OCI-LY1 (cell line): ENCODE measurements around the gene EPB41L2.

Experiments
- H2AFZ ChIP-seq: fragments of 200-600 bp; sonication (generic), shearing (Covaris generic); 2 replicates; pipeline ENCODE4 v1.6.0; 2014; ENCODE audit warnings: antibody characterized with exemption, mild to moderate bottlenecking, low read length
- H3F3A ChIP-seq: fragments of 200-600 bp; sonication (generic), shearing (Covaris generic); 2 replicates; pipeline ENCODE4 v1.6.0; 2014; ENCODE audit warnings: mild to moderate bottlenecking, antibody characterized with exemption, low read length, moderate library complexity; ENCODE audit not compliant: insufficient read depth
- H3K27ac ChIP-seq: fragments of 200-600 bp; sonication (generic); 2 replicates; pipeline ENCODE4 v1.5.1; 2014; ENCODE audit warnings: low read length, mixed run types, mild to moderate bottlenecking, low read depth; ENCODE audit not compliant: poor library complexity, severe bottlenecking
- H3K27me3 ChIP-seq: fragments of 200-600 bp; sonication (generic); 2 replicates; pipeline ENCODE4 v1.6.0; 2014; ENCODE audit warnings: antibody characterized with exemption, mild to moderate bottlenecking, low read length, moderate library complexity; ENCODE audit not compliant: insufficient read depth
- H3K36me3 ChIP-seq: fragments of 200-600 bp; sonication (generic); 2 replicates; pipeline ENCODE4 v1.6.1; 2014; ENCODE audit warnings: mild to moderate bottlenecking, antibody characterized with exemption, low read length, moderate library complexity, mixed read lengths; ENCODE audit not compliant: insufficient read depth
- H3K4me1 ChIP-seq: fragments of 200-600 bp; sonication (generic); 2 replicates; pipeline ENCODE4 v1.5.1; 2014; ENCODE audit warnings: mild to moderate bottlenecking, low read length, moderate library complexity; ENCODE audit not compliant: insufficient read depth, severe bottlenecking
- H3K4me2 ChIP-seq: fragments of 200-600 bp; sonication (generic), shearing (Covaris generic); 2 replicates; pipeline ENCODE4 v1.6.1; 2014; ENCODE audit warnings: low read length
- H3K4me3 ChIP-seq: fragments of 200-600 bp; sonication (generic); 2 replicates; pipeline ENCODE4 v1.5.1; 2014; ENCODE audit warnings: low read length, low read depth, mild to moderate bottlenecking, mixed read lengths; ENCODE audit not compliant: poor library complexity, severe bottlenecking
- H3K79me2 ChIP-seq: fragments of 200-600 bp; shearing (Covaris generic); 2 replicates; pipeline ENCODE4 v1.6.1; 2016; ENCODE audit warnings: mixed run types, low read length, mixed read lengths; ENCODE audit not compliant: insufficient read depth
- H3K9ac ChIP-seq: fragments of 200-600 bp; sonication (generic), shearing (Covaris generic); 2 replicates; pipeline ENCODE4 v1.6.1; 2014; ENCODE audit warnings: mild to moderate bottlenecking, low read length, mixed read lengths
- H3K9me2 ChIP-seq: fragments of 200-600 bp; sonication (generic), shearing (Covaris generic); 2 replicates; pipeline ENCODE4 v1.6.1; 2014; ENCODE audit warnings: low read depth, mild to moderate bottlenecking, low read length, mixed read lengths
- H3K9me3 ChIP-seq: fragments of 200-600 bp; shearing (Covaris generic); 2 replicates; pipeline ENCODE4 v1.6.1; 2014; ENCODE audit warnings: low read length, mixed read lengths
- H4K20me1 ChIP-seq: fragments of 200-600 bp; sonication (generic), shearing (Covaris generic); 2 replicates; pipeline ENCODE4 v1.6.0; 2016; ENCODE audit warnings: mild to moderate bottlenecking, low read length; ENCODE audit not compliant: insufficient read depth
- EZH2 ChIP-seq: fragments of 200-600 bp; sonication (generic), shearing (Covaris generic); IDR thresholded peaks from 2 replicates; pipeline ENCODE4 v1.8.0; 2017; ENCODE audit warnings: borderline replicate concordance, mixed run types, mild to moderate bottlenecking, antibody characterized with exemption, low read length, moderate library complexity, mixed read lengths
- TF ChIP-seq, protein P1 (sequence below): fragments of 200-600 bp; sonication (generic), shearing (Covaris generic); IDR thresholded peaks from 2 replicates; pipeline ENCODE4 v1.5.1; 2017; ENCODE audit warnings: mild to moderate bottlenecking, antibody characterized with exemption, low read length, moderate library complexity, mixed read lengths

EPB41L2 gene

DNA sequence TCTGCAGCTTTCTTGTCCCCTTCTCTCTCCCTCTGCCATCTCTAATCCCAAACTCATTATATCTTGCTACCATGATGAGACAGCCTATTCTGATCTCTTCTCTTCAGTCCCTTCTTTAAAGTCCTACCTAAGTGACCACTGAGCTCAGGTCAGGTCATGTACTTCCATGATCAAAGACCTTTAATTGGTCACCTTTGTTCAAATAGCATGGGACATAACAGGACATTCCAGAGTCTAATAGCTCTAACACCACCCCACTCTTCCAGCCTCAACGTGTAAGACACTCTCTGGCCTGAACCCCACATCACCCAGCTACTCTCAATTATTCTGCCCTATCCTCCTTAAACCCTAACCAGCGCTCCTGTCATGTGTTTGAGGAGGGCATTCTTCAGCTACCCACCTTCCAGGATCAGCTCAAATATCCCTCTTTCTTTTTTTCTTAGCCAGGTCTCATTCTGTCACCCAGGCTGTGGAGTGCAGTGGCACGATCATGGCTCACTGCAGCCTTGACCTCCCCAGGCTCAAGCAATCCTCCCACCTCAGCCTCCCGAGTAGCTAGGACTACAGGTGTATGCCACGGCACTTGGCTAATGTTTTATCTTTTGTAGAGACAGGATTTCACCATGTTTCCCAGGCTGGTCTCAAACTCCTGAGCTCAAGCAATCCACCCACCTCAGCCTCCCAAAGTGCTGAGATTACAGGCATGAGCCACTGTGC lies 237.9 kb downstream of the EPB41L2 start:
- no peaks in the 10 kb centered on the region for H4K20me1 ChIP-seq
- H3K27me3 ChIP-seq, result no peaks in the 10 kb centered on the region
- TF ChIP-seq EZH2, result no peak
- TF ChIP-seq, protein P1, sequence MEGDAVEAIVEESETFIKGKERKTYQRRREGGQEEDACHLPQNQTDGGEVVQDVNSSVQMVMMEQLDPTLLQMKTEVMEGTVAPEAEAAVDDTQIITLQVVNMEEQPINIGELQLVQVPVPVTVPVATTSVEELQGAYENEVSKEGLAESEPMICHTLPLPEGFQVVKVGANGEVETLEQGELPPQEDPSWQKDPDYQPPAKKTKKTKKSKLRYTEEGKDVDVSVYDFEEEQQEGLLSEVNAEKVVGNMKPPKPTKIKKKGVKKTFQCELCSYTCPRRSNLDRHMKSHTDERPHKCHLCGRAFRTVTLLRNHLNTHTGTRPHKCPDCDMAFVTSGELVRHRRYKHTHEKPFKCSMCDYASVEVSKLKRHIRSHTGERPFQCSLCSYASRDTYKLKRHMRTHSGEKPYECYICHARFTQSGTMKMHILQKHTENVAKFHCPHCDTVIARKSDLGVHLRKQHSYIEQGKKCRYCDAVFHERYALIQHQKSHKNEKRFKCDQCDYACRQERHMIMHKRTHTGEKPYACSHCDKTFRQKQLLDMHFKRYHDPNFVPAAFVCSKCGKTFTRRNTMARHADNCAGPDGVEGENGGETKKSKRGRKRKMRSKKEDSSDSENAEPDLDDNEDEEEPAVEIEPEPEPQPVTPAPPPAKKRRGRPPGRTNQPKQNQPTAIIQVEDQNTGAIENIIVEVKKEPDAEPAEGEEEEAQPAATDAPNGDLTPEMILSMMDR, result no peak
- H3K4me1 ChIP-seq, result no peaks in the 10 kb centered on the region
- no peaks in the 10 kb centered on the region for H3K9me2 ChIP-seq
- no peak overlapping the region for H3K4me3 ChIP-seq
- no peak overlapping the region for H2AFZ ChIP-seq
- H3K9ac ChIP-seq, result no peak overlapping the region
- H3K4me2 ChIP-seq, result no peak overlapping the region
- H3K36me3 ChIP-seq, result no peaks in the 10 kb centered on the region
- no peaks in the 10 kb centered on the region for H3K9me3 ChIP-seq
- H3K27ac ChIP-seq, result no peak overlapping the region
- no peaks in the 10 kb centered on the region for H3F3A ChIP-seq
- no peaks in the 10 kb centered on the region for H3K79me2 ChIP-seq

DNA sequence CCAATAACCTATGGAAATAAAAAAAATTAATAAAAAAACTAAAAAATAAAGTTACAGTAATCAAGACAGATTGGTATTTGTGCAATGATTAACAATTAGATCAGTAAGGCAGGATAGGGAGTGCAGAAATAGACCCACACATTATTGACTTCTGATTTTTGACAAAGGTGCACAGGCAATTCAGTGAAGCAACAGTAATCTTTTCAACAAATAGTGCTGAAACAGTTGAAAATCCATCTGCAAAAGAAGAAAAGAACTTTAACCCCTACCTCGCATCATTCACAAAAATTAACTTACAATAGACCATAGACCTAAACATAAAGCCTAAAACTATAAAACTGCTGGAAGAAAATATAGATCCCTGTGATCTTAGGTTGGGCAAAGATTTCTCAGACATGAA lies 240.3 kb downstream of the EPB41L2 start:
- Histone ChIP-seq H3K9ac (no peak overlapping the region), H3K27ac (no peak overlapping the region), H3K4me1 (no peaks in the 10 kb centered on the region), H3K79me2 (no peaks in the 10 kb centered on the region), H4K20me1 (no peaks in the 10 kb centered on the region), H3K27me3 (no peaks in the 10 kb centered on the region), H3K36me3 (no peaks in the 10 kb centered on the region), H3K9me2 (no peaks in the 10 kb centered on the region), H3F3A (no peaks in the 10 kb centered on the region), H3K9me3 (no peaks in the 10 kb centered on the region), H2AFZ (no peak overlapping the region), H3K4me3 (no peak overlapping the region), H3K4me2 (no peak overlapping the region)
- TF ChIP-seq, protein P1, result no peak
- TF ChIP-seq EZH2, result no peak

DNA sequence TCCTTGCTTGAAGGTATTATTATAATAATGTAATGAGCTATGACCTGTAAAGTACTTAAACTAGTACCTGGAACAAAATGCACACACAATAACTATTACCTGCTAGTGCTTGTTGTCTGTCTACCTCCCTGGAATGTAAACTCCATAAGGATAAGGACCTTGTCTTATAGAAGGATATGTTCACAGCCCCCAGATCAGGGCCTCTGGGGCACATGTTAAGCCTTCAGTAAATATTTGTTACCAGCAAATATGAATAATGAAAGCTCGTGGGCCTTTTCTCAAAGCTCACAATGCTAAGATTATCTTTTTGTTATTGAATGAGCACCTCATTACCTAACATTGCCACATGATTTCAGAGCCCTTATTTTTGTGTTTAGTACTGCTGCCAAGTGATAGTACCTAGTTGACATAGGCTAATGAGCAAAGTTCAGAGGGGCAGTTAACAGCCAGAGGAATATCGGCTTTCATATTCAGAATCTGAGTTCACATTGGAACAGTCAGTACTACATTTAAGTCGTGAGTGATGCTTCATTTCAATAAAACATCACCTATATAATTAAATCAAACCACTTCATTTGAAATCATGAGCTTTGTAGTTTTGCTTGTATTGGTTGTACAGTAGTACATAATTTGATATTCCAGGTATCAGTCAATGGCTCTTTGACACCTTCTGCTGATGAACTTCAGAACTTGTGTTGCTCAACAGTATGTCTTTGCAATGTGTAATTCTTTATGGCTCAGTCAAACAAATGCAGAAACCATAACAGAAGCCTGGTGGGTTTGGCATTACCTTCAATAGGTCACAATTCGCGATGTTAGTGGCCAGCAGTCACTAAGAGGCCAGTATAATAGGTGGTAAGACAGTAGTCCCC lies 247.6 kb downstream of the EPB41L2 start:
- Histone ChIP-seq H3K4me3 (no peak overlapping the region), H4K20me1 (no peaks in the 10 kb centered on the region), H3K9ac (no peak overlapping the region), H3K27me3 (no peaks in the 10 kb centered on the region), H3K9me3 (no peaks in the 10 kb centered on the region), H3K36me3 (no peaks in the 10 kb centered on the region), H3K27ac (no peak overlapping the region), H2AFZ (no peak overlapping the region), H3K9me2 (no peaks in the 10 kb centered on the region), H3F3A (no peaks in the 10 kb centered on the region), H3K79me2 (no peaks in the 10 kb centered on the region), H3K4me1 (no peaks in the 10 kb centered on the region), H3K4me2 (no peak overlapping the region)
- TF ChIP-seq, protein P1, result no peak
- TF ChIP-seq EZH2, result no peak
